Activated T-helper 2 cell treated with anti-CD3 and anti-CD28 coated beads, Interferon-gamma antibody, Interleukin-2, Interleukin-4, amounts not matched to agents 10 μg/mL and 5 μg/mL and 100 μg/mL, durations not matched to agents 14 hours and 24 hours and 36 hours (primary cell): Measurements from ENCODE around the gene INHBB. TPM values are rescaled to one million over a fixed set of nuclear protein-coding genes. Genes with fewer than 3 reads are reported as not detected.
"Not testable (repeated sequence)": the region's sequence is repeated elsewhere in the genome, so short reads cannot be mapped to it uniquely, and the experiment has no call there.

Experiments
- DNase-seq: peaks from one replicate; pipeline ENCODE4 v3.0.0; 2021; ENCODE audit warnings: low spot score
- H3K27ac Mint-ChIP-seq: one replicate; pipeline ENCODE4 v1.8.0; 2021; ENCODE audit warnings: mixed read lengths
- H3K27me3 Mint-ChIP-seq: one replicate; pipeline ENCODE4 v1.8.0; 2021; ENCODE audit warnings: low read depth, mixed read lengths
- H3K36me3 Mint-ChIP-seq: one replicate; pipeline ENCODE4 v1.8.0; 2021; ENCODE audit warnings: low read depth, mixed read lengths
- H3K4me1 Mint-ChIP-seq: one replicate; pipeline ENCODE4 v1.8.0; 2021; ENCODE audit warnings: low read depth, mixed read lengths
- H3K4me3 Mint-ChIP-seq: one replicate; pipeline ENCODE4 v1.8.0; 2021; ENCODE audit warnings: low read depth, mild to moderate bottlenecking, moderate library complexity, mixed read lengths
- H3K9me3 Mint-ChIP-seq: one replicate; pipeline ENCODE4 v1.8.0; 2021; ENCODE audit warnings: mixed read lengths
- intact Hi-C: fragments of 100-400 bp; cut with micrococcal nuclease; formaldehyde crosslinking; loops from one replicate; pipeline ENCODE4 v1.15.1; 2023
- total RNA-seq: library from RNA; stranded (reverse); gene quantifications from 2 replicates; pipeline ENCODE4 v1.2.3, GENCODE V29; 2022

The INHBB gene
- total RNA-seq, 1 donor from 2014 or later, result not detected

GRCh38 chr2:120318626-120319025 lies 27.3 kb upstream of the INHBB start:
- Mint-ChIP-seq H3K36me3 (no peaks in the 10 kb centered on the region), H3K27me3 (peaks cover 3% of the 10 kb centered on the region), H3K9me3 (no peaks in the 10 kb centered on the region), H3K4me1 (peaks cover 10% of the 10 kb centered on the region), H3K4me3 (no peak overlapping the region), H3K27ac (no peak overlapping the region)
- DNase-seq, result no peak
- intact Hi-C loops, result no loop called here

- Mint-ChIP-seq H3K27me3 (peaks cover 3% of the 10 kb centered on the region), H3K4me1 (peaks cover 8% of the 10 kb centered on the region), H3K9me3 (no peaks in the 10 kb centered on the region), H3K27ac (no peak overlapping the region), H3K36me3 (no peaks in the 10 kb centered on the region), H3K4me3 (no peak overlapping the region)
- no peak for DNase-seq
- intact Hi-C loops, result no loop called here
Observed at GRCh38 chr2:120319123-120319522, 26.8 kb upstream of the INHBB start.

GRCh38 chr2:120319686-120320317 lies 26.1 kb upstream of the INHBB start:
- intact Hi-C loops, result no loop called here
- Mint-ChIP-seq H3K4me3 (no peak overlapping the region), H3K9me3 (no peaks in the 10 kb centered on the region), H3K27ac (no peak overlapping the region), H3K27me3 (peaks cover 3% of the 10 kb centered on the region), H3K36me3 (no peaks in the 10 kb centered on the region), H3K4me1 (peaks cover 4% of the 10 kb centered on the region)
- DNase-seq, result no peak

GRCh38 chr2:120320318-120320851 lies 25.6 kb upstream of the INHBB start:
- no peak overlapping the region for H3K27ac Mint-ChIP-seq
- no peak overlapping the region for H3K4me3 Mint-ChIP-seq
- DNase-seq, result no peak
- intact Hi-C loops, result no loop called here
- no peaks in the 10 kb centered on the region for H3K4me1 Mint-ChIP-seq
- H3K9me3 Mint-ChIP-seq, result no peaks in the 10 kb centered on the region
- H3K27me3 Mint-ChIP-seq, result peaks cover 3% of the 10 kb centered on the region
- no peaks in the 10 kb centered on the region for H3K36me3 Mint-ChIP-seq

DNA sequence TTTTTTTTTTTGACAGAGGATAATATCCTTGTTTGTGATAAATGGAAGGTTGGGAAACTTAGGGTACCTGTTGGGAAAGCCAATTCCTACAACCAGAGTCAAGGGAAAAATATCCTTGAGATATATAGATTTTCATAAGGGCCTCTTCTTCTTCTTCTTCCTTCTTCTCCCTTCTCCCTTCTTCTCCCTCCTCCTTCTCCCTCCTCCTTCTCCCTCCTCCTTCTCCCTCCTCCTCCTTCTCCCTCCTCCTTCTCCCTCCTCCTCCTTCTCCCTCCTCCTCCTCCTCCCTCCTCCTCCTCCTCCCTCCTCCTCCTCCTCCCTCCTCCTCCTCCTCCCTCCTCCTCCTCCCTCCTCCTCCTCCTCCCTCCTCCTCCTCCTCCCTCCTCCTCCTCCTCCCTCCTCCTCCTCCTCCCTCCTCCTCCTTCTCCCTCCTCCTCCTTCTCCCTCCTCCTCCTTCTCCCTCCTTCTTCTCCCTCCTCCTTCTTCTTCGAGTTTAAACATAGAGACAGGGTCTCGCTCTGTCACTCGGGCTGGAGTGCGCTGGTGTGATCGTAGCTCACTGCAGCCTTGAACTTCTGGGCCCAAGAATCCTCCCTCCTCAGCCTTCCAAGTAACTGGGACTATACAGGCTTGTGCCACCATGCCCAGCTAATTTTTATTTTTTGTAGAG lies 24.9 kb upstream of the INHBB start:
- H3K9me3 Mint-ChIP-seq, H3K4me1 Mint-ChIP-seq, H3K27me3 Mint-ChIP-seq, DNase-seq, intact Hi-C loops, H3K36me3 Mint-ChIP-seq, H3K27ac Mint-ChIP-seq, H3K4me3 Mint-ChIP-seq: not testable (repeated sequence)

GRCh38 chr2:120321721-120322284 lies 24.1 kb upstream of the INHBB start:
- no peaks in the 10 kb centered on the region for H3K4me1 Mint-ChIP-seq
- intact Hi-C loops, result no loop called here
- H3K36me3 Mint-ChIP-seq, result no peaks in the 10 kb centered on the region
- DNase-seq, result no peak
- H3K9me3 Mint-ChIP-seq, result no peaks in the 10 kb centered on the region
- peaks cover 3% of the 10 kb centered on the region for H3K27me3 Mint-ChIP-seq
- H3K27ac Mint-ChIP-seq, result no peak overlapping the region
- H3K4me3 Mint-ChIP-seq, result no peak overlapping the region

DNA sequence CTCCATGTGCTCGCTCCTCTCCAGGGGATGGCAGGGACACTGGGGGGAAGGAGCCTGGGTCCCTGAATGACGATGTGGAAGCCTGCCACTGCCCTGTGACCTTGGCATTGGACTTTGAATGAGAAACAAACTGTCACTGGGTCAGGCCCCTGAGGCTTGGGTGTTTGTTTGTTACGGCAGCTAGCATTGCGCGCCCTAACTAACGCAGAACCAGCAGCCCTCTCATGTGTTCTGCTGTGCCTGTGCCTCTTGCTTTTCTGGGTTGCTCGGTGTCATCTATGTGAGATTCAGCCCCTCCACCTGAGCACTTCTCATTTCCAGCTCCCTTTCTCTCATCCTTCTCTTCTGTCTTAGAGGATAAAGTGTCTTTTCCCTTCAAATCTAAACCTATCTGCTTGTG lies 23.6 kb upstream of the INHBB start:
- Mint-ChIP-seq H3K27ac (no peak overlapping the region), H3K4me3 (no peak overlapping the region), H3K9me3 (no peaks in the 10 kb centered on the region)

DNA sequence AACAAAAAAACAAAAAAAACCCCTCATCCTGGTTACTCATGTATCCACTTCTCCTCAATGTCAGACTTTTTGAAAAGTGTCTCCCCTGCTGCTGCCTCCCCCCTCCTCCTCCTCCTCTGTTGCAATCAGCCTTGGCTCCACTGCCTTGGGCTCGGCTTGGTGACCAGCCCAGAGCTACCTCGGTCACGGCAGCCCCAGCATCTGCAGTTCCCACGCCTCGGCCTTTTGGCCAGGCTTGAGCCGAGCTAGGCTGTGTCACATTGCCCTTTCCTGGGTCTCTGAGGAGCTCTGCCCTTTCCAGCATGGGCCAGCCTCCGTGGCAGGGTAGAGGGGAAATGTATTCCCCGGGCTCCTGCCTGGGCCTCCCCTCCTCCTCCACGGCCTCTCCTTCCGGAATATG lies 22.7 kb upstream of the INHBB start:
- H3K36me3 Mint-ChIP-seq, result no peaks in the 10 kb centered on the region
- no peaks in the 10 kb centered on the region for H3K9me3 Mint-ChIP-seq
- H3K4me3 Mint-ChIP-seq, result no peak overlapping the region
- no peaks in the 10 kb centered on the region for H3K4me1 Mint-ChIP-seq
- DNase-seq, result no peak
- H3K27me3 Mint-ChIP-seq, result peaks cover 3% of the 10 kb centered on the region
- intact Hi-C loops, result no loop called here
- H3K27ac Mint-ChIP-seq, result no peak overlapping the region

More for the DNA sequence above, 23.6 kb upstream of the INHBB start:
- no peaks in the 10 kb centered on the region for H3K4me1 Mint-ChIP-seq
- no peak for DNase-seq
- intact Hi-C loops, result no loop called here
- peaks cover 3% of the 10 kb centered on the region for H3K27me3 Mint-ChIP-seq
- H3K36me3 Mint-ChIP-seq, result no peaks in the 10 kb centered on the region

DNA sequence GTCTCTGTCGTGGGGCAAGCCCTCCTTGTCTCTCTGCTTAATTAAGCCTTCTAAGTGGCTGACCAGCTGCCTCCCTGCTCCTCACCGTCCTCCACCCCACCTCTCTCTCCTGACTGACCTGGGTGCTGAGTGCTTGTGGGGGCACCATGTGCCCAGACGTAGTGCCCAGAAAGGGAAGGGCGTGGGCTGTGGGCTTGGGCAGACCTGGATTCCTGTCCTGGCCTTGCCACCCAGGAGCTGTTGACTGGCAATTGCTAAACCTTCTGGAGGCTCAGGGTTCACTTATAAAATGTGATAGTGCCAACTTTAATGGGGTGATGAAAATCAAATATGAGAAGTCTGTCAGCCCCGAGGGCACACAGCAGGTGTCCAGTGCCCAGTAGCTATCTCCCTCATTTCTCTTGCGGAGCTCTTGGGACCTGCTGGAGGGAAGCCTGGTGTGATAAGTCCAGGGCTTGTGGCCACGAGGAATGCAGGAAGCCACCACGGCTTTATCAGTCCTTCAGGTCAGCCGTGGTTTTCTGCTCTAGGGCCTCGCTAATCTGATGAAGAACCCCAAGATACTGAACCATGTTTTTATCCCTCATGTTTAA lies 22.0 kb upstream of the INHBB start:
- intact Hi-C loops, result no loop called here
- Mint-ChIP-seq H3K27me3 (peaks cover 4% of the 10 kb centered on the region), H3K9me3 (no peaks in the 10 kb centered on the region), H3K27ac (no peak overlapping the region), H3K4me1 (no peaks in the 10 kb centered on the region), H3K4me3 (no peak overlapping the region), H3K36me3 (no peaks in the 10 kb centered on the region)
- no peak for DNase-seq

DNA sequence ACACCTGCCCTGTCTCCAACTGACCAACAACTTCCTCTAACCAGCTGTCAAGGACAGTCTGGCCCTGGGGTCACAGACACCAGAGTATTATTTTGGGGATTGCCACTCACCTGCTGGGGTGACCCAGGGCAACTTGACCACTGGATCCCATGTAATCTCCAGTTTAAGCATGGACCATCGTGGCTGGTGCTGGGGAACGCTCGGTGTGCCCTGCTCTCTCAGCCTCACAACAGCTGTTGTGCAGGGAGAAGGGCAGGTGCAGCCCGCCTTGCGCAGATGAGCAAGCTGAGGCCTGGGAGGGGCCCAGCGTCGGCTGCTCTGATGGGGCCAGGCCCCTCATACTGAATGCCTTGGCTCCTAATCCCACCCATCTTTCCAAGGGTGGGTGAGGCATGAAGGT lies 21.0 kb upstream of the INHBB start:
- H3K27ac Mint-ChIP-seq, result no peak overlapping the region
- H3K36me3 Mint-ChIP-seq, result no peaks in the 10 kb centered on the region
- H3K27me3 Mint-ChIP-seq, result peaks cover 6% of the 10 kb centered on the region
- DNase-seq, result no peak
- H3K9me3 Mint-ChIP-seq, result no peaks in the 10 kb centered on the region
- intact Hi-C loops, result no loop called here
- no peaks in the 10 kb centered on the region for H3K4me1 Mint-ChIP-seq
- H3K4me3 Mint-ChIP-seq, result no peak overlapping the region

DNA sequence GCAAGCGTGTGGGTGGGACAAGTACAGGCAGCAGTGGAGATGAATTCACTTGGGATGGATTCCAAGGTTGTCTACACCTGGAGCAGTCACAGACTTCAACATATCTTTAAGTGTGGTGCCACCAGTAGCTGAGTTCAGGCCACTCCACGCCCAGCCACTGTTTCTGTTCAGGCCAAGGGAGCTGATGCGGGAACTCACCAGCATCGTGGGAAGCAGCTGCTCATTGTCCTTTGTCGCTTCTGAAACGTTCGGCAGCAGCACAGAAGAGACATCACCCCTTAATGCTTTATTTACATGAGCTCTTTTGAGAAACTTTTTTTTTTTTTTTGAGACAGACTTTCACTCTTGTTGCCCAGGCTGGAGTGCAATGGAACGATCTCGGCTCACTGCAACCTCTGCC lies 19.9 kb upstream of the INHBB start:
- no peak for DNase-seq
- Mint-ChIP-seq H3K9me3 (no peaks in the 10 kb centered on the region), H3K4me1 (no peaks in the 10 kb centered on the region), H3K27ac (no peak overlapping the region), H3K36me3 (no peaks in the 10 kb centered on the region), H3K4me3 (no peak overlapping the region), H3K27me3 (peaks cover 12% of the 10 kb centered on the region)
- intact Hi-C loops, result no loop called here

DNA sequence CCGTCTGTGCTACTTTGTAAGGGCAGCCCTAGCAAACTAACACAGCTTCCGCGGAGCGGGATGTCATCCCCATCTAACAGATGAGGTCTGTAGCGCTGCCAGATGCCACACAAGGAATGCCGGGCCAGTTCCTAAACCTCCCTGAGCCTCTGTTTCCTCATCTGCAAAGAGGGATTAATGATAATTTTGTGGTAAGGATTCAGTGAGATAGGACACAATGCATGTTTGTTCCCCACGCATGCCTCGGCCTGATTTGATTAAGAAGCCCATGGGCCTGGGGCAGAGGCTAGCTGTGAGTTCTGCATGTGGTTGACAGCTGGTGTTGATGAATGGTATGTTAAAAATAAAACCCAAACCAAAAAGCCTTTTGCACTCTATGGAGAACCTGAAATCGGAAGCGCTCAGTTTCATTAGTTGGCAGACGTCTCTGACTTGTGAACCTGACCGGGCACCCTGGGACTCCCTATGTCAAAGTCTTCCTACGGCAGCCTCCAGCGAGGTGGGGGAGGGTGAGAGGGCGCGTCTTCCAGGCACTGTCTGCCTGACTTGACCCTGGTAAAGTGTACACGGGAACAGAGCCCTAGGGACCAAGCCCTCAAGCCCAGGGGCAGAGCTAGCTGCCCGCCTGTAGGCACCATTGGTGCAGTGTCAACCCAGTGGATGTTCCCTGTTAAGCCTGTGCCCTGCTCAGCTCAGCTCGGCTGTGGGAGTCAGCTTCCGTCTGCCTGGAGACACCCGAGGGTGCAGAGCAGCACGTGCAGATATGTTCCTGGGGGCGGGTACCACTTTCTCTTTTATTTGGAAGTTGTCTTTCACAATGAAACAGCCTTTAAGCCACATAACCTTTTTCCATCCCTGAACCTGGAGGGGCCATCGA lies 14.8 kb upstream of the INHBB start:
- no peaks in the 10 kb centered on the region for H3K9me3 Mint-ChIP-seq
- H3K4me3 Mint-ChIP-seq, result no peak overlapping the region
- no peak for DNase-seq
- intact Hi-C loops, result no loop called here
- H3K4me1 Mint-ChIP-seq, result no peaks in the 10 kb centered on the region
- H3K36me3 Mint-ChIP-seq, result no peaks in the 10 kb centered on the region
- peaks cover 40% of the 10 kb centered on the region for H3K27me3 Mint-ChIP-seq
- no peak overlapping the region for H3K27ac Mint-ChIP-seq
